Measurements from ENCODE around the gene TRNAU1AP. TPM values are rescaled to one million over a fixed set of nuclear protein-coding genes. Genes with fewer than 3 reads are reported as not detected.
A peak's percentile ranks its signal among the peaks of the same experiment; 100 is the strongest.

The TRNAU1AP gene
- total and polyA plus RNA-seq, 2 of the 13 experiments (the other 11 are each of a cell fraction or from before 2014, with no cell fraction given) = 29.0 to 42.9 TPM

- TF ChIP-seq YEATS2 (CRISPR knock-in tag; IDR thresholded peaks at IDR 0.05; ENCODE audit: borderline replicate concordance) = peak; percentile 99
- TF ChIP-seq ZNF572 (CRISPR knock-in tag; IDR thresholded peaks at IDR 0.05) = no peak
- TF ChIP-seq, protein P1, sequence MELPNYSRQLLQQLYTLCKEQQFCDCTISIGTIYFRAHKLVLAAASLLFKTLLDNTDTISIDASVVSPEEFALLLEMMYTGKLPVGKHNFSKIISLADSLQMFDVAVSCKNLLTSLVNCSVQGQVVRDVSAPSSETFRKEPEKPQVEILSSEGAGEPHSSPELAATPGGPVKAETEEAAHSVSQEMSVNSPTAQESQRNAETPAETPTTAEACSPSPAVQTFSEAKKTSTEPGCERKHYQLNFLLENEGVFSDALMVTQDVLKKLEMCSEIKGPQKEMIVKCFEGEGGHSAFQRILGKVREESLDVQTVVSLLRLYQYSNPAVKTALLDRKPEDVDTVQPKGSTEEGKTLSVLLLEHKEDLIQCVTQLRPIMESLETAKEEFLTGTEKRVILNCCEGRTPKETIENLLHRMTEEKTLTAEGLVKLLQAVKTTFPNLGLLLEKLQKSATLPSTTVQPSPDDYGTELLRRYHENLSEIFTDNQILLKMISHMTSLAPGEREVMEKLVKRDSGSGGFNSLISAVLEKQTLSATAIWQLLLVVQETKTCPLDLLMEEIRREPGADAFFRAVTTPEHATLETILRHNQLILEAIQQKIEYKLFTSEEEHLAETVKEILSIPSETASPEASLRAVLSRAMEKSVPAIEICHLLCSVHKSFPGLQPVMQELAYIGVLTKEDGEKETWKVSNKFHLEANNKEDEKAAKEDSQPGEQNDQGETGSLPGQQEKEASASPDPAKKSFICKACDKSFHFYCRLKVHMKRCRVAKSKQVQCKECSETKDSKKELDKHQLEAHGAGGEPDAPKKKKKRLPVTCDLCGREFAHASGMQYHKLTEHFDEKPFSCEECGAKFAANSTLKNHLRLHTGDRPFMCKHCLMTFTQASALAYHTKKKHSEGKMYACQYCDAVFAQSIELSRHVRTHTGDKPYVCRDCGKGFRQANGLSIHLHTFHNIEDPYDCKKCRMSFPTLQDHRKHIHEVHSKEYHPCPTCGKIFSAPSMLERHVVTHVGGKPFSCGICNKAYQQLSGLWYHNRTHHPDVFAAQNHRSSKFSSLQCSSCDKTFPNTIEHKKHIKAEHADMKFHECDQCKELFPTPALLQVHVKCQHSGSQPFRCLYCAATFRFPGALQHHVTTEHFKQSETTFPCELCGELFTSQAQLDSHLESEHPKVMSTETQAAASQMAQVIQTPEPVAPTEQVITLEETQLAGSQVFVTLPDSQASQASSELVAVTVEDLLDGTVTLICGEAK (IDR thresholded peaks at IDR 0.05) = no peak
- TF ChIP-seq, protein P1 (CRISPR knock-in tag; IDR thresholded peaks at IDR 0.05) = 0 out of 2 replicates have a peak, but pooled peaks have one; percentile 32
- TF ChIP-seq, protein P2, sequence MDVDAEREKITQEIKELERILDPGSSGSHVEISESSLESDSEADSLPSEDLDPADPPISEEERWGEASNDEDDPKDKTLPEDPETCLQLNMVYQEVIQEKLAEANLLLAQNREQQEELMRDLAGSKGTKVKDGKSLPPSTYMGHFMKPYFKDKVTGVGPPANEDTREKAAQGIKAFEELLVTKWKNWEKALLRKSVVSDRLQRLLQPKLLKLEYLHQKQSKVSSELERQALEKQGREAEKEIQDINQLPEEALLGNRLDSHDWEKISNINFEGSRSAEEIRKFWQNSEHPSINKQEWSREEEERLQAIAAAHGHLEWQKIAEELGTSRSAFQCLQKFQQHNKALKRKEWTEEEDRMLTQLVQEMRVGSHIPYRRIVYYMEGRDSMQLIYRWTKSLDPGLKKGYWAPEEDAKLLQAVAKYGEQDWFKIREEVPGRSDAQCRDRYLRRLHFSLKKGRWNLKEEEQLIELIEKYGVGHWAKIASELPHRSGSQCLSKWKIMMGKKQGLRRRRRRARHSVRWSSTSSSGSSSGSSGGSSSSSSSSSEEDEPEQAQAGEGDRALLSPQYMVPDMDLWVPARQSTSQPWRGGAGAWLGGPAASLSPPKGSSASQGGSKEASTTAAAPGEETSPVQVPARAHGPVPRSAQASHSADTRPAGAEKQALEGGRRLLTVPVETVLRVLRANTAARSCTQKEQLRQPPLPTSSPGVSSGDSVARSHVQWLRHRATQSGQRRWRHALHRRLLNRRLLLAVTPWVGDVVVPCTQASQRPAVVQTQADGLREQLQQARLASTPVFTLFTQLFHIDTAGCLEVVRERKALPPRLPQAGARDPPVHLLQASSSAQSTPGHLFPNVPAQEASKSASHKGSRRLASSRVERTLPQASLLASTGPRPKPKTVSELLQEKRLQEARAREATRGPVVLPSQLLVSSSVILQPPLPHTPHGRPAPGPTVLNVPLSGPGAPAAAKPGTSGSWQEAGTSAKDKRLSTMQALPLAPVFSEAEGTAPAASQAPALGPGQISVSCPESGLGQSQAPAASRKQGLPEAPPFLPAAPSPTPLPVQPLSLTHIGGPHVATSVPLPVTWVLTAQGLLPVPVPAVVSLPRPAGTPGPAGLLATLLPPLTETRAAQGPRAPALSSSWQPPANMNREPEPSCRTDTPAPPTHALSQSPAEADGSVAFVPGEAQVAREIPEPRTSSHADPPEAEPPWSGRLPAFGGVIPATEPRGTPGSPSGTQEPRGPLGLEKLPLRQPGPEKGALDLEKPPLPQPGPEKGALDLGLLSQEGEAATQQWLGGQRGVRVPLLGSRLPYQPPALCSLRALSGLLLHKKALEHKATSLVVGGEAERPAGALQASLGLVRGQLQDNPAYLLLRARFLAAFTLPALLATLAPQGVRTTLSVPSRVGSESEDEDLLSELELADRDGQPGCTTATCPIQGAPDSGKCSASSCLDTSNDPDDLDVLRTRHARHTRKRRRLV (CRISPR knock-in tag; IDR thresholded peaks at IDR 0.05) = no peak
- TF ChIP-seq ZFP37 (CRISPR knock-in tag; IDR thresholded peaks at IDR 0.05; ENCODE audit: borderline replicate concordance) = no peak
- peak; percentile 31; the same call in 1 of the 2 replicates for TF ChIP-seq IRF2 (CRISPR knock-in tag; IDR thresholded peaks at IDR 0.05)
- no peak for TF ChIP-seq ZNF207 (IDR thresholded peaks at IDR 0.05; ENCODE audit: borderline replicate concordance)
- no peak for TF ChIP-seq SUZ12 (IDR thresholded peaks at IDR 0.05; ENCODE audit: low read depth, low read length)
- no peak for TF ChIP-seq PRPF4 (IDR thresholded peaks at IDR 0.05; ENCODE audit: low read depth, low read length, poor library complexity, severe bottlenecking)
- TF ChIP-seq MBD4 (IDR thresholded peaks at IDR 0.05; ENCODE audit: borderline replicate concordance, low read length) = no peak; the same call in 1 of the 2 replicates
- no peak for TF ChIP-seq ZNF468 (CRISPR knock-in tag; IDR thresholded peaks at IDR 0.05)
- no peak; the same call in 1 of the 2 replicates for TF ChIP-seq FOXC1 (CRISPR knock-in tag; IDR thresholded peaks at IDR 0.05; ENCODE audit: borderline replicate concordance)
- 0 out of 2 replicates have a peak, but pooled peaks have one; percentile 32 for TF ChIP-seq ZNF12 (CRISPR knock-in tag; IDR thresholded peaks at IDR 0.05)
Measured at GRCh38 chr1:28505406-28506187, 47.3 kb upstream of the TRNAU1AP start, which contains the start of gene RCC1 (continued).
